Measurements from ENCODE around the gene PGBD5.
"Not testable (repeated sequence)": the region's sequence is repeated elsewhere in the genome, so short reads cannot be mapped to it uniquely, and the experiment has no call there.

The PGBD5 gene

GRCh38 chr1:230431527-230431926 lies 5.4 kb upstream of the PGBD5 start:
- H3K4me3 Mint-ChIP-seq = no peak overlapping the region
- no peaks in the 10 kb centered on the region for H3K9me3 Mint-ChIP-seq
- ATAC-seq (no peak), DNase-seq (no peak)
- no peaks in the 10 kb centered on the region for H3K4me1 Mint-ChIP-seq
- no peak overlapping the region for H3K27ac Mint-ChIP-seq
- peaks cover 15% of the 10 kb centered on the region for H3K27me3 Mint-ChIP-seq

GRCh38 chr1:230430499-230430898 lies 4.4 kb upstream of the PGBD5 start:
- no peak for DNase-seq
- H3K27me3 Mint-ChIP-seq = peaks cover 16% of the 10 kb centered on the region
- no peak for ATAC-seq

GRCh38 chr1:230429067-230429735 lies 3.1 kb upstream of the PGBD5 start:
- ATAC-seq (no peak), DNase-seq (no peak)
- no peak overlapping the region for H3K4me3 Mint-ChIP-seq
- peaks cover 11% of the 10 kb centered on the region for H3K4me1 Mint-ChIP-seq
- H3K27ac Mint-ChIP-seq = no peak overlapping the region
- no peaks in the 10 kb centered on the region for H3K9me3 Mint-ChIP-seq
- H3K27me3 Mint-ChIP-seq = peaks cover 29% of the 10 kb centered on the region

More at GRCh38 chr1:230430499-230430898, 4.4 kb upstream of the PGBD5 start:
- H3K27ac Mint-ChIP-seq = no peak overlapping the region
- H3K9me3 Mint-ChIP-seq = no peaks in the 10 kb centered on the region
- no peaks in the 10 kb centered on the region for H3K4me1 Mint-ChIP-seq
- no peak overlapping the region for H3K4me3 Mint-ChIP-seq

GRCh38 chr1:230427981-230428380 lies 1.8 kb upstream of the PGBD5 start:
- Mint-ChIP-seq H3K27me3 (peaks cover 41% of the 10 kb centered on the region), H3K27ac (no peak overlapping the region), H3K4me1 (peaks cover 11% of the 10 kb centered on the region), H3K4me3 (no peak overlapping the region), H3K9me3 (no peaks in the 10 kb centered on the region)
- no peak for ATAC-seq
- no peak for DNase-seq

GRCh38 chr1:230427094-230427876 lies 1.2 kb upstream of the PGBD5 start:
- Mint-ChIP-seq H3K4me1 (peaks cover 11% of the 10 kb centered on the region), H3K27ac (no peak overlapping the region), H3K27me3 (peaks cover 48% of the 10 kb centered on the region), H3K4me3 (peak overlapping the region; percentile 47 to 66), H3K9me3 (no peaks in the 10 kb centered on the region)
- ATAC-seq (no peak), DNase-seq (no peak)

- peak overlapping the region; percentile 52 to 58 for H3K4me3 Mint-ChIP-seq
- H3K4me1 Mint-ChIP-seq = peaks cover 11% of the 10 kb centered on the region
- ATAC-seq = peak; percentile 44
- peaks cover 65% of the 10 kb centered on the region for H3K27me3 Mint-ChIP-seq
- no peak for DNase-seq
- no peak overlapping the region for H3K27ac Mint-ChIP-seq
- H3K9me3 Mint-ChIP-seq = no peaks in the 10 kb centered on the region
Observed at GRCh38 chr1:230425252-230426091, 660 bp downstream of the PGBD5 start.

GRCh38 chr1:230424391-230425251 lies 1.5 kb downstream of the PGBD5 start:
- Mint-ChIP-seq H3K27ac (no peak overlapping the region), H3K9me3 (peaks cover 0 to 7% of the 10 kb centered on the region in 2 donors), H3K4me1 (peaks cover 11% of the 10 kb centered on the region), H3K4me3 (peak overlapping the region; percentile 52 to 58), H3K27me3 (peaks cover 74% of the 10 kb centered on the region)
- ATAC-seq (no peak), DNase-seq (no peak)

- Mint-ChIP-seq H3K9me3 (peaks cover 4 to 7% of the 10 kb centered on the region in 2 donors), H3K27me3 (peaks cover 80% of the 10 kb centered on the region), H3K27ac (no peak overlapping the region)
Observed at GRCh38 chr1:230423951-230424350, 2.2 kb downstream of the PGBD5 start.

GRCh38 chr1:230423261-230423660 lies 2.9 kb downstream of the PGBD5 start:
- Mint-ChIP-seq H3K27ac (no peak overlapping the region), H3K4me1 (peaks cover 11% of the 10 kb centered on the region), H3K9me3 (peaks cover 6 to 7% of the 10 kb centered on the region in 2 donors), H3K4me3 (no peak overlapping the region), H3K27me3 (peaks cover 85% of the 10 kb centered on the region)
- no peak for DNase-seq
- no peak for ATAC-seq

More at GRCh38 chr1:230423951-230424350, 2.2 kb downstream of the PGBD5 start:
- H3K4me1 Mint-ChIP-seq = peaks cover 11% of the 10 kb centered on the region
- ATAC-seq (no peak), DNase-seq (no peak)
- no peak overlapping the region for H3K4me3 Mint-ChIP-seq

- H3K27me3 Mint-ChIP-seq = peaks cover 87% of the 10 kb centered on the region
- no peak for ATAC-seq
- H3K4me3 Mint-ChIP-seq = no peak overlapping the region
- DNase-seq = no peak
- H3K9me3 Mint-ChIP-seq = peaks cover 6 to 7% of the 10 kb centered on the region in 2 donors
- no peak overlapping the region for H3K27ac Mint-ChIP-seq
- peaks cover 11% of the 10 kb centered on the region for H3K4me1 Mint-ChIP-seq
Observed at GRCh38 chr1:230422221-230422981, 3.7 kb downstream of the PGBD5 start.

- Mint-ChIP-seq H3K4me1 (peaks cover 11% of the 10 kb centered on the region), H3K27ac (peak overlapping the region in 1 of 2 donors; percentile 43), H3K9me3 (peaks cover 6 to 7% of the 10 kb centered on the region in 2 donors), H3K27me3 (peaks cover 87% of the 10 kb centered on the region), H3K4me3 (no peak overlapping the region)
- ATAC-seq (no peak), DNase-seq (no peak)
Observed at GRCh38 chr1:230421481-230421880, 4.7 kb downstream of the PGBD5 start.

- not testable (repeated sequence) for H3K27ac Mint-ChIP-seq
- peaks cover 97% of the 10 kb centered on the region for H3K27me3 Mint-ChIP-seq
Observed at GRCh38 chr1:230420372-230420771, 5.8 kb downstream of the PGBD5 start.

GRCh38 chr1:230416430-230416829 lies 9.7 kb downstream of the PGBD5 start:
- no peak for ATAC-seq
- no peak for DNase-seq
- Mint-ChIP-seq H3K4me3 (no peak overlapping the region), H3K27ac (no peak overlapping the region), H3K9me3 (peaks cover 6 to 7% of the 10 kb centered on the region in 2 donors), H3K27me3 (peaks cover 87% of the 10 kb centered on the region), H3K4me1 (no peaks in the 10 kb centered on the region)

More at GRCh38 chr1:230420372-230420771, 5.8 kb downstream of the PGBD5 start:
- not testable (repeated sequence) for H3K9me3 Mint-ChIP-seq, H3K4me3 Mint-ChIP-seq, DNase-seq, ATAC-seq
- H3K4me1 Mint-ChIP-seq = peaks cover 11% of the 10 kb centered on the region

All from stimulated activated naive CD8-positive, alpha-beta T cell treated with anti-CD3 and anti-CD28 coated beads, Interleukin-15, amount 100 ng/mL, for 72 hours (primary cell).